GM12874 (cell line): ENCODE data around the gene MISP3.

ENCODE experiments used
- TF ChIP-seq, protein P1 (sequence below): IDR thresholded peaks from 2 replicates; pipeline ENCODE4 v1.5.1; 2011; ENCODE audit warnings: low read depth, mild to moderate bottlenecking, control low read depth, low read length, moderate library complexity; ENCODE audit not compliant: insufficient read depth

The MISP3 gene

DNA sequence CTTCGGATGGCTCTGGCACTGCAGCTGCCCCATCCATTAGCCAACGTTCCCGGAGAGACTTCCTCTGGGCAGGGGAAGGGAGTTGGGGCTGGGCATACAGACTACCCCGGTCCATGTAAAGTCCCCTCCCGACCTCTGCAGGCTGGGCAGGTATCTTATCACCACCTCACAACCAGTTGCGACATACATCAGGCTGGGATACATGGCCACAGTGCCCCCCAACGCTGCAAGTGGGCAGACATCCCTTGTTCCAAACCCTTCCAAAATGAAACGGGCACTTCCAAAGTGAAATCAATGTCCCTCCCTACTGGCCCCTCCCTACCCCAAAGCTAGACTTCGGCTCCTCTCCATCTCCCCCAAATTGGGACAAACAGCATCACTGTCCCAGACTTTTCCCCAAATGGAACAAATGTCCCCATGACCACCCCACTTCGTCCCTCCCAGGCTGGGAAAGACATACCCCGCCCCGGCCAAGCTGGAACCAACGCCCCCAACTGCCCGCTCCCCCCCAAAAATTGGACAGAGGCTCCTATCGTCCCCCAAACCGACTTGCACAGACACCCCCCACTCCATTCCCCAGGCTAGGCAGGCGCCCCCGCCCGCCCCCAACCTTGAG is 15.7 kb upstream of the MISP3 start:
- TF ChIP-seq, protein P1, sequence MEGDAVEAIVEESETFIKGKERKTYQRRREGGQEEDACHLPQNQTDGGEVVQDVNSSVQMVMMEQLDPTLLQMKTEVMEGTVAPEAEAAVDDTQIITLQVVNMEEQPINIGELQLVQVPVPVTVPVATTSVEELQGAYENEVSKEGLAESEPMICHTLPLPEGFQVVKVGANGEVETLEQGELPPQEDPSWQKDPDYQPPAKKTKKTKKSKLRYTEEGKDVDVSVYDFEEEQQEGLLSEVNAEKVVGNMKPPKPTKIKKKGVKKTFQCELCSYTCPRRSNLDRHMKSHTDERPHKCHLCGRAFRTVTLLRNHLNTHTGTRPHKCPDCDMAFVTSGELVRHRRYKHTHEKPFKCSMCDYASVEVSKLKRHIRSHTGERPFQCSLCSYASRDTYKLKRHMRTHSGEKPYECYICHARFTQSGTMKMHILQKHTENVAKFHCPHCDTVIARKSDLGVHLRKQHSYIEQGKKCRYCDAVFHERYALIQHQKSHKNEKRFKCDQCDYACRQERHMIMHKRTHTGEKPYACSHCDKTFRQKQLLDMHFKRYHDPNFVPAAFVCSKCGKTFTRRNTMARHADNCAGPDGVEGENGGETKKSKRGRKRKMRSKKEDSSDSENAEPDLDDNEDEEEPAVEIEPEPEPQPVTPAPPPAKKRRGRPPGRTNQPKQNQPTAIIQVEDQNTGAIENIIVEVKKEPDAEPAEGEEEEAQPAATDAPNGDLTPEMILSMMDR, result no peak

DNA sequence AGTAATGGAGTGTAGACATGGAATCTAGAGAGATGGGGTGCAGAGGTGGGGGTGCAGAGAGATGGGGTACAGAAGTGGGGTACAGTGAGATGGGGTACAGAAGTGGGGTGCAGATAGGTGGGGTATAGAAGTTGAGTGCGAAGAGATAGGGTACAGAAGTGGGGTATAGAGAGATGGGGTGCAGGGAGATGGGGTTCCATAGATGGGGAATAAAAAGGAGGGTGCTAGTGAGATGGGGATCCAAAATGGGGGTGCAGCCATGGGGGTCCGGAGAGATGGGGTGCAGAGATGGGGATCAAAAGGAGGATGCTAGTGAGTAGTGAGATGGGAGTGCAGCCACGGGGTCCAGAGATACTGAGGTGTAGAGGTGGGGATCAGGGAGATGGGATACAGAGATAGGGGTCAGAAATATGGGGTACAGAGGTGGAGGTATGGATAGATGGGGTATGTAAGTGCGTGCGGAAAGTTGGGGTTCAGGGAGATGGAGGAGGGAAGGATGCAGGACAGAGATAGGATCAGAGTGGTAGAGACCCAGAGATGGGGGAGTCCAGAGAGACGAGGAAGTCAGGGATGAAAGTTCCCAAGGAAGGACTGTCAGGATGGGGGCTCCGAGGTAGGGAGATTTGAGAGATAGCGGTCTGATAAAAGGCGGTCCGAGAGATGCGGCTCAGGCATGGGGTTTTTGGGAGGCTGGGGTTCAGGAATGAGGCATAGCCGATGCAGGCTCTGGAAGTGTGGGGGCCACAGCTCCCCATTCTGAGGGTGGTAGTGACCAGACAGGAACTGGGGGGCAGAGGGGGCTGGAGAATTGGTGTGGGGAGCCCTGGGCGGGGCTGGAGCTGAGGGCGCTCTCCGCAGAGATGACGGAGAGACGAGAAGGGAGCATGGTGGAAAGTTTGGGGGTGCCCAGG is 14.1 kb upstream of the MISP3 start:
- TF ChIP-seq, protein P1, result no peak

DNA sequence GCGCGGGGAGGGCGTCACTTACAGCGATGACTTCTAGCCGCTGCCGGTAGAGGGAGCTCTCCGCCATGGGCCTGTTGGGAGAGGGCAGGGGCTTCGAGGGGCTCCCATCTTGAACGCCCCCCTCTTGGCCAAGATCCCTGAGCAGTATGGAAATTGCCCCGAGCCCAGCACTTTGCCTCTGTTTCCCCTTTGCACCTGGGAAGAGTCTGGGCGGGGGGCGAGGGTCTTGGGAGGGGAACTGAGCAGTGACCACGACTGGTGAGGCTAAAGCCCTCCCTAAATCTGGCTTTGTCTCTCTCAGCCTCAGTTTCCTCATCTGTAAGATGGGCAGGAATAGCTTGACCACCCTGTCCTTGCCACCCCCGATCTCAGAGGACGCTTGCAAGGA is 13.5 kb upstream of the MISP3 start:
- TF ChIP-seq, protein P1, result peak; percentile 96

DNA sequence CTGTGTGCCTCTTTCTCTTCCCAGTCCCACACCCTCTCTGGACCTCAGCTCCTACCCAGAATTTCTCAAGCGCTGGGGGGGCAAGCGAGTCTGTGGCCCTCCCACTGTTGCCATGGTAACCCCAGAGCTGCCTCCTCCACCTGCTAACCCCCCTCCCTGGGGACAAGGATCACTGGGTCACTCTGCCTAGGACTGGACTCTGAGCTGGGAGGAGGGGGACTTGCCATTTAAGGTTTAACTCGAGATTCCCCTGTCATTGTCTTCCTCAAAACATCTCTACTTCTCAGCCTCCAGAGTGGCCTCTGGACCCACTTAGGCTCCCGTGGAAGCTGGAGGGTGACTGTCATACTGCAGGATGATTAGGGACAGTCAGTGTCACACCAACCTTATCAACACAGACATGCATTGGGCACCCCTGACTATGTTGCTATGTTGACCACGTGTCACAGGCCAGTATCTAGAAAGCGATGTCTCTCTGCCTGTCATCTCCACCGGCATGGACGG is 12.9 kb upstream of the MISP3 start:
- TF ChIP-seq, protein P1, result no peak

DNA sequence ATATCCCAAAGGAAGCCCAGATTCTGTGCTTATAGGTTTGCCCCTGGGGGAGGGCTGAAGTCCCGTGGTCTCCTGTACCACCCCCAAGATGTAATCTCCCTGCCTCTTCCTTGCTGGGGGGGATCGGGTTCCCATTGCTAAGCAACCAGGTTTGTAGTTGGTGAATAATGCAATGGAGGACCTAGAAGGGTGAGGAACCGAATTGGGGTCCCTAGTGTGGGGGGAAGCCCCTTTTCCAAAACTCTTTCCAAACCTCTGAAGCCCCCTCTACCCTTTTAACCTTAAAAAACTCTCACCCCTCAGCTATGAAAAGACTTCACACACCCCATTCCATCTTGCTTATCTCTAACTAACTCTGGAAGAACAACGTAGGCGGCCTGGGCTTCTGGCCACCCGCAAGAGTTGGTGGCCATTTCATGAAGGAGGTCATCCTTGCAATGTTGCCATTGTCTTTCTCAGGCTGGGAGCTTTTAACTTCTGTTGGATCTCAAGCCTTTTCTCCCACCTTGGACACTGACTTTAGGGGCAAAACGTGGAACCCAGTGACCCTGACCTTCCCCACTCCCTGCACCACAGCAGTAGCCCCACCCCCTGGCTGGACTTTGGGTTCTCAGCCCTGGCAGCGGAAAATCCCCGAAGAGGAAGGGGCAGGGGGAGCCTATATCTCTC is 11.4 kb upstream of the MISP3 start:
- TF ChIP-seq, protein P1, result no peak

DNA sequence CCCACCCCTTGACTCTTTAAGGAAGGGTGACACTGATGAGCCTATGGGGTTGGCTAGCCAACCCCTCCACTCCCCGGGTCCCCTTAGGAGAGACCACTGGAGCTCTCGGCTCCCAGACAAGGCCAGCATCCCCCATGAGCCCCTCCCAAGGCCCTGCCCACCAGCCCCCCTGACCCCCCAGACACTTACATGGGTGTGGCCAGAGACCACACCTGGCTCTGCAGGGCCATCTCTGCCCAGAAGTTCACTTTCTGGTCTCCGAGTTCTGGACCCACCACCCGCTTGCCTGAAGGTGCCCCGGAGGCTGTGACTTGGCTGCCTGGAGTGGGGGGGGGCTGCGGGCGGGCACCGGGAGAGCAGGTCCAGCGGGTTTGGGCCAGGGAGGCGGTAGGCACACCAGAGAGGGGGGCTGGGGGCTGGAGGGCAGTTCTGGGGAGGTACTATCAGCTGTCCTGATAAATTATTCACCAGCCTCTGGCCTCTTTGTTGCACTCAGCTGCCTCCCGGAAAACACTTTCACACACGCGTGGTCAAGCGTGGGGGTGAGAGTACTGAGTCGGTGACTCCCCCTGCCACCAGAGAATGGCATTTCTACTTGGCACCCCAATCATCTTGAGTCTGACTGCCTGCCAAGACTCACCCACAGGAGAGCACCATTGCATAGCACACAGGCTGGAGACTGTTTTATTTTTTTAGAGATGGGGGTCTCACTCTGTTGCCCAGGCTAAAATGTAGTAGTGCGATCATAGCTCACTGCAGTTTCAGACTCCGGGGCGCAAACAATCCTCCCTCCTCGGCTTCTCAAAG is 10.6 kb upstream of the MISP3 start, which contains the start of gene PALM3:
TSS of gene PALM3 (minus strand) at position 326 of the 807 bp plus-strand sequence. CDS start at position 230, 96 bp downstream.
- TF ChIP-seq, protein P1, result no peak
